ENCODE measurements around the gene CCL28.

Gene CCL28

GRCh38 chr5:43363445-43364152 is 48.6 kb downstream of the CCL28 start:
- H3K4me3 ChIP-seq (ENCODE audit: low read length), result no peak overlapping the region
- no peak for DNase-seq (ENCODE audit: low read depth)
- no peak for TF ChIP-seq CTCF (conservative IDR thresholded peaks at IDR 0.05; ENCODE audit: low read length)

GRCh38 chr5:43362725-43363435 is 49.3 kb downstream of the CCL28 start:
- TF ChIP-seq CTCF (conservative IDR thresholded peaks at IDR 0.05; ENCODE audit: low read length), result no peak
- DNase-seq (ENCODE audit: low read depth), result no peak

GRCh38 chr5:43358726-43359125 is 53.5 kb downstream of the CCL28 start:
- no peak overlapping the region for H3K4me3 ChIP-seq (ENCODE audit: low read length)
- TF ChIP-seq CTCF (conservative IDR thresholded peaks at IDR 0.05; ENCODE audit: low read length), result no peak
- DNase-seq (ENCODE audit: low read depth), result no peak

More at GRCh38 chr5:43362725-43363435, 49.3 kb downstream of the CCL28 start:
- H3K4me3 ChIP-seq (ENCODE audit: low read length), result no peak overlapping the region

- TF ChIP-seq CTCF (conservative IDR thresholded peaks at IDR 0.05; ENCODE audit: low read length), result no peak
- H3K4me3 ChIP-seq (ENCODE audit: low read length), result no peak overlapping the region
- DNase-seq (ENCODE audit: low read depth), result no peak
These were observed 53.9 kb downstream of the CCL28 start for GRCh38 chr5:43358301-43358700.

- no peak overlapping the region for H3K4me3 ChIP-seq (ENCODE audit: low read length)
- no peak for DNase-seq (ENCODE audit: low read depth)
- no peak for TF ChIP-seq CTCF (conservative IDR thresholded peaks at IDR 0.05; ENCODE audit: low read length)
These were observed 54.3 kb downstream of the CCL28 start for GRCh38 chr5:43357878-43358281.

GRCh38 chr5:43357067-43357466 is 55.1 kb downstream of the CCL28 start:
- no peak for DNase-seq (ENCODE audit: low read depth)
- no peak for TF ChIP-seq CTCF (conservative IDR thresholded peaks at IDR 0.05; ENCODE audit: low read length)
- H3K4me3 ChIP-seq (ENCODE audit: low read length), result no peak overlapping the region

GRCh38 chr5:43354774-43355173 is 57.4 kb downstream of the CCL28 start:
- DNase-seq (ENCODE audit: low read depth), result no peak
- no peak for TF ChIP-seq CTCF (conservative IDR thresholded peaks at IDR 0.05; ENCODE audit: low read length)
- H3K4me3 ChIP-seq (ENCODE audit: low read length), result no peak overlapping the region
